Measurements from ENCODE around the gene TMA7.

TMA7 gene

GRCh38 chr3:48418140-48418539, 21.9 kb upstream of the TMA7 start:
- DNase-seq (ENCODE audit: insufficient read length) (no peak), FAIRE-seq (no peak)
- no peak for TF ChIP-seq POLR2A (IDR thresholded peaks at IDR 0.05; ENCODE audit: low read depth, low read length)
- no peak for TF ChIP-seq TAF1 (IDR thresholded peaks at IDR 0.05; ENCODE audit: borderline replicate concordance, low read depth, low read length)
- no peak for TF ChIP-seq POLR2AphosphoS5 (IDR thresholded peaks at IDR 0.05; ENCODE audit: low read depth, low read length)

GRCh38 chr3:48418651-48419050, 21.4 kb upstream of the TMA7 start:
- TF ChIP-seq TAF1 (IDR thresholded peaks at IDR 0.05; ENCODE audit: borderline replicate concordance, low read depth, low read length) (no peak), POLR2A (IDR thresholded peaks at IDR 0.05; ENCODE audit: low read depth, low read length) (no peak), POLR2AphosphoS5 (IDR thresholded peaks at IDR 0.05; ENCODE audit: low read depth, low read length) (no peak)
- FAIRE-seq, result no peak
- no peak for DNase-seq (ENCODE audit: insufficient read length)

- FAIRE-seq (no peak), DNase-seq (ENCODE audit: insufficient read length) (no peak)
- TF ChIP-seq POLR2A (IDR thresholded peaks at IDR 0.05; ENCODE audit: low read depth, low read length) (no peak), POLR2AphosphoS5 (IDR thresholded peaks at IDR 0.05; ENCODE audit: low read depth, low read length) (no peak), TAF1 (IDR thresholded peaks at IDR 0.05; ENCODE audit: borderline replicate concordance, low read depth, low read length) (no peak)
These were observed 20.9 kb upstream of the TMA7 start for GRCh38 chr3:48419149-48419548.

- TF ChIP-seq TAF1 (IDR thresholded peaks at IDR 0.05; ENCODE audit: borderline replicate concordance, low read depth, low read length) (no peak), POLR2AphosphoS5 (IDR thresholded peaks at IDR 0.05; ENCODE audit: low read depth, low read length) (no peak), POLR2A (IDR thresholded peaks at IDR 0.05; ENCODE audit: low read depth, low read length) (no peak)
- FAIRE-seq, result no peak
- no peak for DNase-seq (ENCODE audit: insufficient read length)
These were observed 20.5 kb upstream of the TMA7 start for GRCh38 chr3:48419597-48419996.

- DNase-seq (ENCODE audit: insufficient read length) (no peak), FAIRE-seq (no peak)
- TF ChIP-seq POLR2AphosphoS5 (IDR thresholded peaks at IDR 0.05; ENCODE audit: low read depth, low read length) (no peak), TAF1 (IDR thresholded peaks at IDR 0.05; ENCODE audit: borderline replicate concordance, low read depth, low read length) (no peak), POLR2A (IDR thresholded peaks at IDR 0.05; ENCODE audit: low read depth, low read length) (no peak)
These were observed 19.5 kb upstream of the TMA7 start for GRCh38 chr3:48420561-48420960.

- no peak for FAIRE-seq
- DNase-seq (ENCODE audit: insufficient read length), result no peak
- TF ChIP-seq POLR2A (IDR thresholded peaks at IDR 0.05; ENCODE audit: low read depth, low read length) (no peak), TAF1 (IDR thresholded peaks at IDR 0.05; ENCODE audit: borderline replicate concordance, low read depth, low read length) (no peak), POLR2AphosphoS5 (IDR thresholded peaks at IDR 0.05; ENCODE audit: low read depth, low read length) (no peak)
These were observed 17.8 kb upstream of the TMA7 start for GRCh38 chr3:48422272-48422671.

GRCh38 chr3:48422681-48423080, 17.4 kb upstream of the TMA7 start:
- DNase-seq (ENCODE audit: insufficient read length), result no peak
- no peak for FAIRE-seq
- TF ChIP-seq POLR2A (IDR thresholded peaks at IDR 0.05; ENCODE audit: low read depth, low read length), result no peak
- TF ChIP-seq TAF1 (IDR thresholded peaks at IDR 0.05; ENCODE audit: borderline replicate concordance, low read depth, low read length), result no peak
- no peak for TF ChIP-seq POLR2AphosphoS5 (IDR thresholded peaks at IDR 0.05; ENCODE audit: low read depth, low read length)

GRCh38 chr3:48423241-48423882, 16.7 kb upstream of the TMA7 start:
- FAIRE-seq (no peak), DNase-seq (ENCODE audit: insufficient read length) (no peak)
- TF ChIP-seq TAF1 (IDR thresholded peaks at IDR 0.05; ENCODE audit: borderline replicate concordance, low read depth, low read length) (no peak), POLR2A (IDR thresholded peaks at IDR 0.05; ENCODE audit: low read depth, low read length) (no peak), POLR2AphosphoS5 (IDR thresholded peaks at IDR 0.05; ENCODE audit: low read depth, low read length) (no peak)

GRCh38 chr3:48423883-48424695, 16.0 kb upstream of the TMA7 start:
- FAIRE-seq (no peak), DNase-seq (ENCODE audit: insufficient read length) (no peak)
- TF ChIP-seq POLR2A (IDR thresholded peaks at IDR 0.05; ENCODE audit: low read depth, low read length) (no peak), TAF1 (IDR thresholded peaks at IDR 0.05; ENCODE audit: borderline replicate concordance, low read depth, low read length) (no peak), POLR2AphosphoS5 (IDR thresholded peaks at IDR 0.05; ENCODE audit: low read depth, low read length) (no peak)

GRCh38 chr3:48425281-48425812, 14.7 kb upstream of the TMA7 start:
- TF ChIP-seq POLR2A (IDR thresholded peaks at IDR 0.05; ENCODE audit: low read depth, low read length), result no peak
- TF ChIP-seq TAF1 (IDR thresholded peaks at IDR 0.05; ENCODE audit: borderline replicate concordance, low read depth, low read length), result no peak
- TF ChIP-seq POLR2AphosphoS5 (IDR thresholded peaks at IDR 0.05; ENCODE audit: low read depth, low read length), result no peak
- FAIRE-seq (no peak), DNase-seq (ENCODE audit: insufficient read length) (no peak)

GRCh38 chr3:48426401-48426909, 13.6 kb upstream of the TMA7 start:
- DNase-seq (ENCODE audit: insufficient read length), result no peak
- FAIRE-seq, result no peak
- TF ChIP-seq POLR2AphosphoS5 (IDR thresholded peaks at IDR 0.05; ENCODE audit: low read depth, low read length) (no peak), TAF1 (IDR thresholded peaks at IDR 0.05; ENCODE audit: borderline replicate concordance, low read depth, low read length) (no peak), POLR2A (IDR thresholded peaks at IDR 0.05; ENCODE audit: low read depth, low read length) (no peak)

Data from GM12892 (cell line).